Progenitor cell of endocrine pancreas (in vitro differentiated cells): ENCODE data around the gene RASGRF2. TPM values are rescaled to one million over a fixed set of nuclear protein-coding genes. Genes with fewer than 3 reads are reported as not detected.

ENCODE experiments used
- DNase-seq: peaks from one replicate; pipeline ENCODE4 v3.0.0; 2021; ENCODE audit warnings: low spot score; ENCODE audit not compliant: unreplicated experiment
- H3K27ac Mint-ChIP-seq: 2 replicates; pipeline ENCODE4 v1.8.0; 2021; ENCODE audit warnings: mild to moderate bottlenecking, moderate library complexity, mixed read lengths
- H3K27me3 Mint-ChIP-seq: 2 replicates; pipeline ENCODE4 v1.8.0; 2021; ENCODE audit warnings: mixed read lengths
- H3K36me3 Mint-ChIP-seq: 2 replicates; pipeline ENCODE4 v1.8.0; 2022; ENCODE audit warnings: mixed read lengths; ENCODE audit not compliant: insufficient read depth
- H3K4me1 Mint-ChIP-seq: 2 replicates; pipeline ENCODE4 v1.8.0; 2021; ENCODE audit warnings: low read depth, mixed read lengths
- H3K4me3 Mint-ChIP-seq: 2 replicates; pipeline ENCODE4 v1.8.0; 2021; ENCODE audit warnings: low read depth, mild to moderate bottlenecking, moderate library complexity, mixed read lengths
- H3K9me3 Mint-ChIP-seq: 2 replicates; pipeline ENCODE4 v1.8.0; 2021; ENCODE audit warnings: low read depth, mixed read lengths
- CTCF ChIP-seq: fragments of 200-600 bp; sonication (generic); IDR thresholded peaks from one replicate; pipeline ENCODE4 v1.5.0; 2021; ENCODE audit warnings: antibody characterized with exemption, mild to moderate bottlenecking; ENCODE audit not compliant: unreplicated experiment
- total RNA-seq: library from RNA; stranded (reverse); gene quantifications from 2 replicates; pipeline ENCODE4 v1.2.1, GENCODE V29; 2021

RASGRF2 gene
- total RNA-seq, 1 donor from 2014 or later = 0.62 TPM

- no peak for TF ChIP-seq CTCF
- H3K9me3 Mint-ChIP-seq = no peaks in the 10 kb centered on the region
- H3K4me1 Mint-ChIP-seq = no peaks in the 10 kb centered on the region
- H3K4me3 Mint-ChIP-seq = no peak overlapping the region
- DNase-seq = no peak
- peaks cover 3% of the 10 kb centered on the region for H3K27me3 Mint-ChIP-seq
- no peak overlapping the region for H3K27ac Mint-ChIP-seq
- no peaks in the 10 kb centered on the region for H3K36me3 Mint-ChIP-seq
Measured at GRCh38 chr5:80995908-80996307, 35.7 kb downstream of the RASGRF2 start.

- TF ChIP-seq CTCF = no peak
- Mint-ChIP-seq H3K27ac (no peak overlapping the region), H3K9me3 (no peaks in the 10 kb centered on the region), H3K4me1 (no peaks in the 10 kb centered on the region), H3K4me3 (no peak overlapping the region), H3K36me3 (no peaks in the 10 kb centered on the region), H3K27me3 (peaks cover 3% of the 10 kb centered on the region)
- DNase-seq = no peak
Measured at GRCh38 chr5:80998590-80998979, 38.4 kb downstream of the RASGRF2 start.

GRCh38 chr5:81003811-81004386 lies 43.7 kb downstream of the RASGRF2 start:
- H3K9me3 Mint-ChIP-seq = no peaks in the 10 kb centered on the region
- no peak overlapping the region for H3K27ac Mint-ChIP-seq
- H3K36me3 Mint-ChIP-seq = no peaks in the 10 kb centered on the region
- no peak for DNase-seq
- H3K4me3 Mint-ChIP-seq = no peak overlapping the region
- no peaks in the 10 kb centered on the region for H3K4me1 Mint-ChIP-seq
- no peaks in the 10 kb centered on the region for H3K27me3 Mint-ChIP-seq
- no peak for TF ChIP-seq CTCF

GRCh38 chr5:81005708-81006107 lies 45.5 kb downstream of the RASGRF2 start:
- H3K27ac Mint-ChIP-seq = no peak overlapping the region
- H3K36me3 Mint-ChIP-seq = no peaks in the 10 kb centered on the region
- H3K4me1 Mint-ChIP-seq = no peaks in the 10 kb centered on the region
- DNase-seq = no peak
- no peak for TF ChIP-seq CTCF
- H3K9me3 Mint-ChIP-seq = no peaks in the 10 kb centered on the region
- no peak overlapping the region for H3K4me3 Mint-ChIP-seq
- no peaks in the 10 kb centered on the region for H3K27me3 Mint-ChIP-seq

- DNase-seq = no peak
- no peak overlapping the region for H3K27ac Mint-ChIP-seq
- no peaks in the 10 kb centered on the region for H3K27me3 Mint-ChIP-seq
- no peaks in the 10 kb centered on the region for H3K9me3 Mint-ChIP-seq
- H3K36me3 Mint-ChIP-seq = no peaks in the 10 kb centered on the region
- H3K4me1 Mint-ChIP-seq = no peaks in the 10 kb centered on the region
- TF ChIP-seq CTCF = no peak
- no peak overlapping the region for H3K4me3 Mint-ChIP-seq
Measured at GRCh38 chr5:81006231-81006630, 46.1 kb downstream of the RASGRF2 start.
